H1 (cell line): ENCODE data around the gene DRC1. TPM values are rescaled to one million over a fixed set of nuclear protein-coding genes. Genes with fewer than 3 reads are reported as not detected.

Experiments used
- GABPA ChIP-seq: IDR thresholded peaks from 2 replicates; pipeline ENCODE4 v1.6.1; 2011; ENCODE audit warnings: mild to moderate bottlenecking, low read length, moderate library complexity, borderline replicate concordance; ENCODE audit not compliant: insufficient read depth
- RAD21 ChIP-seq, 2 experiments: IDR thresholded peaks in 1 of 2; conservative IDR thresholded peaks in 1 of 2; 2 replicates each; pipeline ENCODE4 v1.6.1; 2011; ENCODE audit warnings: low read depth in 2 of 2, low read length in 2 of 2, improper control_type of control experiment in 1 of 2, inconsistent platforms in 1 of 2, mild to moderate bottlenecking in 1 of 2, moderate library complexity in 1 of 2
- polyA plus RNA-seq, 7 experiments: library from polyadenylated mRNA; depleted of rRNA in 3 of 7; stranded (reverse) in 5 of 7; unstranded in 2 of 7; fragments of >200 nt in 5 of 7; fragments of 200-250 nt in 2 of 7; gene quantifications; 1 replicate in 5 of 7; 2 replicates in 1 of 7; 4 replicates in 1 of 7; pipeline versions ENCODE4 v1.2.1 to v1.2.3, GENCODE V29; 2011 to 2013; ENCODE audit warnings: missing spikeins in 2 of 7, mixed read lengths in 2 of 7
- total RNA-seq: library from RNA; stranded (reverse); fragmentation: NEBNext Ultra II Directional; extraction: Animal tissue kit (Norgen Biotek cat#: 25700); gene quantifications from 2 replicates; pipeline ENCODE4 v1.2.1, GENCODE V29; 2021

The DRC1 gene
- total and polyA plus RNA-seq, 2 of the 8 experiments (the other 6 are each of a cell fraction or from before 2014, with no cell fraction given), result 0.08 TPM; not detected in 1

GRCh38 chr2:26423750-26424149 lies 22.0 kb downstream of the DRC1 start (continued):
- TF ChIP-seq RAD21 (IDR thresholded peaks at IDR 0.05 in 1 of 2, conservative IDR thresholded peaks at IDR 0.05 in 1 of 2; ENCODE audit: low read depth in 2 of 2, low read length in 2 of 2), result no peak
- no peak for TF ChIP-seq GABPA
